GM19023 (cell line): ENCODE results near the gene RBAK.
"Not testable (repeated sequence)": the region's sequence is repeated elsewhere in the genome, so short reads cannot be mapped to it uniquely, and the experiment has no call there.

ENCODE experiments used
- ATAC-seq: cut with Tn5 transposase; IDR thresholded peaks from one replicate; pipeline ENCODE4 v1.9.1; 2021; ENCODE audit warnings: mild to moderate bottlenecking, moderate library complexity; ENCODE audit not compliant: unreplicated experiment

RBAK gene

GRCh38 chr7:5050676-5051075, 5.0 kb downstream of the RBAK start:
- no peak for ATAC-seq

GRCh38 chr7:5051731-5052130, 6.1 kb downstream of the RBAK start:
- not testable (repeated sequence) for ATAC-seq

DNA sequence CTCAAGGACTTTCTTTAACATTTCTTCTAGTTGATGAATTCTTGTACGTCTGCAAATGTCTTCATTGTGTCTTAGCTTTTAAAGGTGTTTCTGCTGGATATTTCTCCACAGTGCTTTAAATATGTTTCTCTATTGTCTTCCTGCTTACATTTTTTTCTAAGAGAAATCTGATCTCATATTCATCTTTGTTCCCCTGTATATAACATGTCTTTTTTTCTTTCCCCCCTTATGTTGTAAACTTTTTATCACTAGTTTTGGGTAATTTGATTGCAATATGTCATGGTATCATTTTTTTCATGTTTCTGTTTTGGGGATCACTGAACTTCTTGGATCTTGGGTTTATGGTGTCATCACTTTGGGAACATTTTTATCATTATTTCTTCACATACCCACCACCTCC, 7.5 kb downstream of the RBAK start:
- ATAC-seq: no peak

GRCh38 chr7:5063698-5064097, 18.0 kb downstream of the RBAK start:
- no peak for ATAC-seq

GRCh38 chr7:5064391-5065106, 18.9 kb downstream of the RBAK start:
- ATAC-seq: no peak

DNA sequence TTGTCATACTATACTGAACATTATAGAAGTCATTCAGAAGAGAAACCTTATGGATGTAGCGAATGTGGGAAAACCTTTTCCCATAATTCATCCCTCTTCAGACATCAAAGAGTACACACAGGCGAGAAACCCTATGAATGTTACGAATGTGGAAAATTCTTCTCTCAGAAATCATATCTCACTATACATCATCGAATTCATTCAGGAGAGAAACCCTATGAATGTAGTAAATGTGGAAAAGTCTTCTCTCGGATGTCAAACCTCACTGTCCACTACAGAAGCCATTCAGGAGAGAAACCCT, 19.4 kb downstream of the RBAK start:
- ATAC-seq: no peak

DNA sequence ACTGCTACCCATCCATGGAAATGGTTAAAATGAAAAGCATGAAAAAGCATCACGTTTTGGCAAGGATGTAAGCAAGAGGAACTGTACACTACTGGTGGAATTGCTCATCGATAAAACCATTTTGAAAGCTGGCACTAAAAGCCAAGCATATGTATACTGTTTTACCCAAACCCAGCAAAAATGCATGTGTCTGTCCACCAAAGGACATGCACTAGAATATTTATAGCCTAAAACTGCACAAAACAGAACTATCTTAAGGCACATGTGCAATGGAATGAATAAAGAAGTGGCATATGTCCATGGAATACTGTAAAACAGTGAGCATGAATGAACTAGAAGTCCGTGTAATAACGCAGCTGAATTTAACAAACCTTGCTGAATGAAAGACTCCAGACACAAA, 22.9 kb downstream of the RBAK start:
- no peak for ATAC-seq

- ATAC-seq: no peak
Measured at GRCh38 chr7:5070206-5070605, 24.5 kb downstream of the RBAK start.

- not testable (repeated sequence) for ATAC-seq
Measured at GRCh38 chr7:5075187-5075586, 29.5 kb downstream of the RBAK start.

- no peak for ATAC-seq
Measured at GRCh38 chr7:5077740-5078139, 32.1 kb downstream of the RBAK start.

GRCh38 chr7:5082806-5083205, 37.1 kb downstream of the RBAK start:
- no peak for ATAC-seq

DNA sequence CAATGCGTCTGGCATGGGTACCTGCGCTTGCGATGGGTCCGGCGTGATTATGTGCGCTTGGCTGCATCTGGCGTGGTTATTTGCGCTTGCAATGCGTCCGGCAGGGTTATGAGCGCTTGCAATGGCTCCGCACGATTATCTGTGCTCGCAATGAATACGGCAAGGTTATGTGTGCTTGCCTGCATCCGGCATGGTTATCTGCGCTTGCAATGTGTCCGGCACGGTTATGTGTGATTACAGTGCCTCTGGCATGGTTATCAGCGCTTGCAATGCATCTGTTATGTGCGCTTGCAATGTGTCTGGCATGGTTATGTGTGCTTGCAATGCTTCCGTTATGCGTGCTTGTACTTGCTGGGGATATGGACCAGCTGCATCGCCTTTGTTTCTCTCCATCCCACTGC, 37.7 kb downstream of the RBAK start:
- no peak for ATAC-seq

DNA sequence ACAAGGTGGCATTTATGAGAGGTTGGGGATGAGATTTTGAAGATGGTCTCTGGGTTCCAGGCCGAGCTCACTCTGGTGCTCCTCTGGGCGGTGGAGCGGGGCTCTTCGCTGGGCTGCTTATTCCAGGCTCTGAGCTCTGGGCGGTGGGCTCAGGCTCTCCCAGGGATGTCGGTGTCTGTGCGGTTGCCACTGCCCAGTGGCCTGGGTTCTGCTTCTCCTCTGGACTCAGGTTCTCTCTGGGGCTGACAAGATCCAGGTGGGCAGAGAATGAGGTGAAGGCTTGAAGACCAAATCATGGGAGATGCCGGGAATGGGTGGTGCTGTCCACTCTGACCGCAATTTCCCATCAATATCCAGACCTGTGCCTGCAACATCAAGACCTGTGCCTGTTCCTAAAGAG, 40.6 kb downstream of the RBAK start:
- ATAC-seq: no peak

DNA sequence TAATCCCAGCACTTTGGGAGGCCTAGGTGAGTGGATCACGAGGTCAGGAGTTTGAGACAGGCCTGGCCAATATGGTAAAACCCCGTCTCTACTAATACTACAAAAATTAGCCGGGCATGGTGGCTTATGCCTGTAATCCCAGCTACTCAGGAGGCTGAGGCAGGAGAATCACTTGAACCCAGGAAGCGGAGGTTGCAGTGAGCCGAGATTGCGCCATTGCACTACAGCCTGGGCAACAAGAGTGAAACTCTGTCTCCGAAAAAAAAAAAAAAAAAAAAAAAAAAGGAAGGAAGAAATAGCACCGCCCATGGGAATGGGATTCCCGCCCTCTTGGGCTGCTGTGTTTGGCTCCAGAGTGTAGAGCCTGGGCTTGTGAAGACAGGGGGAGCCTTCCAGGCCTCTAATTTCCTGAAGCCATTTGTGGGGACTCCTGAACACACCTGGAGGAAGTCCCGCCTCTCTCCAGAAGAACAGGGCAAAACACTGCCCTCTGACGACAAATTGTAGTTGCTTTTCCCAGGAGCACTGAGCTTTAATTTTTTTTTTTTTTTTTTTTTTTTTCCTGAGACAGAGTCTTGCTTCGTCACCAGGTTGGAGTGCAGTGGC, 42.7 kb downstream of the RBAK start:
- ATAC-seq: not testable (repeated sequence)

DNA sequence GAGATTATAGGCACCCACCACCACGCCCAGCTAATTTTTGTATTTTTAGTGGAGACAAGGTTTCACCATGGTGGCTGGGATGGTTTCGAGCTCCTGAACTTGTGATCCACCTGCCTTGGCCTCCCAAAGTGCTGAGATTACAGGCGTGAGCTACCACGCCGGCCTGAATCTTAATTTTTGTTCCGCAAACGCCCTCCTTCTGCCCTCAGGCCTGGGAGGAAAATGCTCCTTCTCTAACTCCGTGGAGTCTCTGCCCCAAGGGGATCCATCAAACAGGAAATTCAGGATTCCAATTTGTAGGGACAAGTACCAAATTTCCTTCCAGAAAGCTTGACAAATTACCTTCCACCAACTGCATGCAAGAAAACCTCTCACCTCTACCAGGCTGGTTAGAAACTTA, 43.2 kb downstream of the RBAK start:
- ATAC-seq: no peak

GRCh38 chr7:5093948-5094347, 48.3 kb downstream of the RBAK start:
- no peak for ATAC-seq

GRCh38 chr7:5094641-5095040, 49.0 kb downstream of the RBAK start:
- no peak for ATAC-seq

- no peak for ATAC-seq
Measured at GRCh38 chr7:5116359-5116758, 70.7 kb downstream of the RBAK start.

GRCh38 chr7:5117095-5117970, 71.7 kb downstream of the RBAK start:
- ATAC-seq: no peak
